COLO829 (cell line): ENCODE results near the gene VPS4A.
"Not testable (repeated sequence)": the region's sequence is repeated elsewhere in the genome, so short reads cannot be mapped to it uniquely, and the experiment has no call there.

Experiments used
- DNase-seq: peaks from one replicate; pipeline ENCODE4 v3.0.0; 2012; ENCODE audit warnings: low spot score

The VPS4A gene

GRCh38 chr16:69310653-69311532 is at the start of gene VPS4A:
Gene VPS4A, plus strand, starts transcription at chr16:69311350. Its CDS starts 162 bp downstream, at chr16:69311512.
- DNase-seq = peak; percentile 88

- DNase-seq = peak; percentile 2
Measured at GRCh38 chr16:69266334-69267063, 44.7 kb upstream of the VPS4A start.

GRCh38 chr16:69267633-69268032 is 43.5 kb upstream of the VPS4A start:
- DNase-seq = no peak

GRCh38 chr16:69270395-69270794 is 40.8 kb upstream of the VPS4A start:
- DNase-seq = no peak

GRCh38 chr16:69270831-69271230 is 40.3 kb upstream of the VPS4A start:
- no peak for DNase-seq

GRCh38 chr16:69273009-69273408 is 38.1 kb upstream of the VPS4A start:
- DNase-seq = no peak

- no peak for DNase-seq
Measured at GRCh38 chr16:69274699-69275235, 36.4 kb upstream of the VPS4A start.

- no peak for DNase-seq
Measured at GRCh38 chr16:69276148-69277115, 34.7 kb upstream of the VPS4A start.

GRCh38 chr16:69277413-69277812 is 33.7 kb upstream of the VPS4A start:
- no peak for DNase-seq

- DNase-seq = no peak
Measured at GRCh38 chr16:69283851-69284250, 27.3 kb upstream of the VPS4A start.

GRCh38 chr16:69285240-69285639 is 25.9 kb upstream of the VPS4A start:
- DNase-seq = no peak

- DNase-seq = peak; percentile 19
Measured at GRCh38 chr16:69286941-69287713, 24.0 kb upstream of the VPS4A start.

GRCh38 chr16:69291657-69292056 is 19.5 kb upstream of the VPS4A start:
- DNase-seq = not testable (repeated sequence)

- no peak for DNase-seq
Measured at GRCh38 chr16:69293401-69293800, 17.7 kb upstream of the VPS4A start.

- no peak for DNase-seq
Measured at GRCh38 chr16:69294051-69294450, 17.1 kb upstream of the VPS4A start.

- not testable (repeated sequence) for DNase-seq
Measured at GRCh38 chr16:69296771-69297170, 14.4 kb upstream of the VPS4A start.

- no peak for DNase-seq
Measured at GRCh38 chr16:69298261-69298660, 12.9 kb upstream of the VPS4A start.

- DNase-seq = no peak
Measured at GRCh38 chr16:69301187-69301586, 10.0 kb upstream of the VPS4A start.

- no peak for DNase-seq
Measured at GRCh38 chr16:69301861-69302260, 9.3 kb upstream of the VPS4A start.

- no peak for DNase-seq
Measured at GRCh38 chr16:69302301-69302700, 8.8 kb upstream of the VPS4A start.

GRCh38 chr16:69306031-69306430 is 5.1 kb upstream of the VPS4A start:
- DNase-seq = no peak
